GM23338 (cell line): Measurements from ENCODE around the gene UBE2QL1. TPM values are rescaled to one million over a fixed set of nuclear protein-coding genes. Genes with fewer than 3 reads are reported as not detected.

Experiments
- ATAC-seq: fragments of 200-7000 bp; cut with Tn5 transposase; 3 replicates; pipeline ENCODE4 v1.9.1; 2020
- DNase-seq: peaks from one replicate; pipeline ENCODE4 v3.0.0-alpha.2; 2015; ENCODE audit warnings: low spot score
- H2AFZ ChIP-seq: fragments of 200-600 bp; sonication (generic); 2 replicates; pipeline ENCODE4 v1.8.0; 2016; ENCODE audit warnings: antibody characterized with exemption, mild to moderate bottlenecking, moderate library complexity
- H3F3A ChIP-seq: fragments of 200-600 bp; sonication (generic); replicated peaks from 2 replicates; pipeline ENCODE4 v1.8.0; 2017; ENCODE audit warnings: antibody characterized with exemption, mixed run types, low read depth
- H3K27ac ChIP-seq: fragments of 200-600 bp; sonication (generic); 2 replicates; pipeline ENCODE4 v1.6.1; 2016; ENCODE audit warnings: low read depth
- H3K27me3 ChIP-seq: fragments of 200-600 bp; sonication (generic); 2 replicates; pipeline ENCODE4 v1.8.0; 2016; ENCODE audit warnings: mild to moderate bottlenecking, mixed run types, moderate library complexity; ENCODE audit not compliant: insufficient read depth
- H3K36me3 ChIP-seq: fragments of 200-600 bp; sonication (generic); 2 replicates; pipeline ENCODE4 v1.8.0; 2016; ENCODE audit warnings: mild to moderate bottlenecking; ENCODE audit not compliant: insufficient read depth
- H3K4me1 ChIP-seq: fragments of 200-600 bp; sonication (generic); 2 replicates; pipeline ENCODE4 v1.8.0; 2016; ENCODE audit warnings: mild to moderate bottlenecking, moderate library complexity; ENCODE audit not compliant: insufficient read depth
- H3K4me2 ChIP-seq: fragments of 200-600 bp; sonication (generic); 2 replicates; pipeline ENCODE4 v1.7.1; 2017; ENCODE audit warnings: mixed run types
- H3K4me3 ChIP-seq: fragments of 200-600 bp; sonication (generic); 2 replicates; pipeline ENCODE4 v1.6.1; 2016; ENCODE audit warnings: mixed run types
- H3K79me2 ChIP-seq: fragments of 200-600 bp; sonication (generic); replicated peaks from 2 replicates; pipeline ENCODE4 v1.8.0; 2017; ENCODE audit warnings: mild to moderate bottlenecking; ENCODE audit not compliant: insufficient read depth
- H3K9me2 ChIP-seq: fragments of 200-600 bp; sonication (generic); 2 replicates; pipeline ENCODE4 v1.8.0; 2017; ENCODE audit not compliant: insufficient read depth
- H4K20me1 ChIP-seq: fragments of 200-600 bp; sonication (generic); replicated peaks from 2 replicates; pipeline ENCODE4 v1.8.0; 2017; ENCODE audit warnings: mild to moderate bottlenecking; ENCODE audit not compliant: insufficient read depth
- H3K27ac Mint-ChIP-seq: 2 replicates; pipeline ENCODE4 v1.8.0; 2020; ENCODE audit warnings: inconsistent platforms, mild to moderate bottlenecking, moderate library complexity, mixed read lengths
- H3K27me3 Mint-ChIP-seq: 3 replicates; pipeline ENCODE4 v1.8.0; 2022; ENCODE audit warnings: low read depth, mild to moderate bottlenecking, moderate library complexity, mixed read lengths, inconsistent platforms; ENCODE audit not compliant: insufficient read depth, poor library complexity
- H3K36me3 Mint-ChIP-seq: 3 replicates; pipeline ENCODE4 v1.8.0; 2021; ENCODE audit warnings: low read depth, mild to moderate bottlenecking, inconsistent platforms, moderate library complexity, mixed read lengths
- H3K4me1 Mint-ChIP-seq: 3 replicates; pipeline ENCODE4 v1.8.0; 2020; ENCODE audit warnings: mild to moderate bottlenecking, inconsistent platforms, mixed read lengths
- H3K4me3 Mint-ChIP-seq: 3 replicates; pipeline ENCODE4 v1.8.0; 2021; ENCODE audit warnings: moderate library complexity, mild to moderate bottlenecking, inconsistent platforms, mixed read lengths
- H3K9me3 Mint-ChIP-seq: 3 replicates; pipeline ENCODE4 v1.8.0; 2020; ENCODE audit warnings: moderate library complexity, mild to moderate bottlenecking, inconsistent platforms, mixed read lengths
- POLR2AphosphoS5 ChIP-seq: IDR thresholded peaks from 2 replicates; pipeline ENCODE4 v1.6.1; 2016; ENCODE audit warnings: antibody characterized with exemption, low read depth
- ZNF114 ChIP-seq: fragments of 250-450 bp; sonication (Bioruptor Pico); IDR thresholded peaks from 2 replicates; pipeline ENCODE4 v1.5.0; 2020; ENCODE audit warnings: mild to moderate bottlenecking, moderate library complexity
- polyA plus RNA-seq: library from polyadenylated mRNA; unstranded; fragments of >200 nt; fragmentation: Nextera tagmentation; extraction: Ambion mirVana; gene quantifications from 2 replicates; pipeline ENCODE4 v1.2.1, GENCODE V29; 2016
- total RNA-seq: library from RNA; depleted of rRNA; stranded (reverse); fragments of >200 nt; shearing (Covaris generic); gene quantifications from 2 replicates; pipeline ENCODE4 v1.2.3, GENCODE V29; 2014
- TF ChIP-seq, protein P1 (sequence below): IDR thresholded peaks from one replicate; pipeline ENCODE4 v1.6.1; 2018; ENCODE audit warnings: antibody characterized with exemption; ENCODE audit not compliant: unreplicated experiment
- TF ChIP-seq, protein P2 (sequence below): fragments of 250-450 bp; sonication (Bioruptor Pico); IDR thresholded peaks from 2 replicates; pipeline ENCODE4 v1.5.0; 2020; ENCODE audit warnings: mild to moderate bottlenecking, moderate library complexity

The UBE2QL1 gene
- total and polyA plus RNA-seq, 2 experiments from 2014 or later, result 0.40 to 0.83 TPM

DNA sequence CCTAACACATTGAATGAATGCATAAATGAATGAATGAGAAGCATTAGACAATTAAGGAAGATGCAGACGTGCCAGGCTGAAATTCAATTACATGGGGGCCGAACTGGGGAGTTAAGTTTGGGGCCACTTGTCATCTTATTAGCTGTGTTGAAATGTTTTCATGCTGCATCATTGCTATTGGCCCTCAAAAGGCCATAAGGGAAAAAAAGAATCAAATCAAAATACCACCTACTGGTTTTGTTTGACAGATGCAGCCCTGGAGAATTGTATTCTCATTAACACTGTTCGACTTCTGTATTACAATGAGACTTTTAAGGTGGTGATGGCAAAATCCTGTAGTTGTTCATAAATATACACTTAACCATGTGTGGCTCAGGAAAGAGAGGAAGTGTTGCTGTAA lies 38.4 kb downstream of the UBE2QL1 start (continued):
- TF ChIP-seq, protein P1, sequence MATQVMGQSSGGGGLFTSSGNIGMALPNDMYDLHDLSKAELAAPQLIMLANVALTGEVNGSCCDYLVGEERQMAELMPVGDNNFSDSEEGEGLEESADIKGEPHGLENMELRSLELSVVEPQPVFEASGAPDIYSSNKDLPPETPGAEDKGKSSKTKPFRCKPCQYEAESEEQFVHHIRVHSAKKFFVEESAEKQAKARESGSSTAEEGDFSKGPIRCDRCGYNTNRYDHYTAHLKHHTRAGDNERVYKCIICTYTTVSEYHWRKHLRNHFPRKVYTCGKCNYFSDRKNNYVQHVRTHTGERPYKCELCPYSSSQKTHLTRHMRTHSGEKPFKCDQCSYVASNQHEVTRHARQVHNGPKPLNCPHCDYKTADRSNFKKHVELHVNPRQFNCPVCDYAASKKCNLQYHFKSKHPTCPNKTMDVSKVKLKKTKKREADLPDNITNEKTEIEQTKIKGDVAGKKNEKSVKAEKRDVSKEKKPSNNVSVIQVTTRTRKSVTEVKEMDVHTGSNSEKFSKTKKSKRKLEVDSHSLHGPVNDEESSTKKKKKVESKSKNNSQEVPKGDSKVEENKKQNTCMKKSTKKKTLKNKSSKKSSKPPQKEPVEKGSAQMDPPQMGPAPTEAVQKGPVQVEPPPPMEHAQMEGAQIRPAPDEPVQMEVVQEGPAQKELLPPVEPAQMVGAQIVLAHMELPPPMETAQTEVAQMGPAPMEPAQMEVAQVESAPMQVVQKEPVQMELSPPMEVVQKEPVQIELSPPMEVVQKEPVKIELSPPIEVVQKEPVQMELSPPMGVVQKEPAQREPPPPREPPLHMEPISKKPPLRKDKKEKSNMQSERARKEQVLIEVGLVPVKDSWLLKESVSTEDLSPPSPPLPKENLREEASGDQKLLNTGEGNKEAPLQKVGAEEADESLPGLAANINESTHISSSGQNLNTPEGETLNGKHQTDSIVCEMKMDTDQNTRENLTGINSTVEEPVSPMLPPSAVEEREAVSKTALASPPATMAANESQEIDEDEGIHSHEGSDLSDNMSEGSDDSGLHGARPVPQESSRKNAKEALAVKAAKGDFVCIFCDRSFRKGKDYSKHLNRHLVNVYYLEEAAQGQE, result no peak
- TF ChIP-seq POLR2AphosphoS5, result no peak
- TF ChIP-seq ZNF114 (CRISPR knock-in tag), result no peak

DNA sequence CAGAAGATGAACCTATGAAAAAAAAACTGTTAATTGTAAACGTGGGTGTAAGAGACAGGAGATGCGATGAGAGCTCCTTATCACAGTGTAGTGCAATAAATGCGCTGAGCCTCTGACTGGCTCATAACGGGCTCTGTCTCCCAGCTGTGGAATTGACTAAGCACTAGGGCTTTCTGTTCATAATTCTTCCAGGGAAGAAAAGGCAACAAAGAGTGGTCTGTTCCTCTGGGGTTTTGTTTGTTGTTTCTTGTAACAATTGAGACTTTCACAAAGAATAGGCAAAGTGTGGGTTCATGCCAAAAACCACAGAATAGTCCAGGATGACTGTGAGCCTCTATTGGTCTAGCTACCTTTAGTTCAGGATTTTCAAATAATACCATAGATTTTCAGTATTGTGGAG lies 39.4 kb downstream of the UBE2QL1 start:
- DNase-seq (no peak), ATAC-seq (no peak)
- no peaks in the 10 kb centered on the region for H3K27me3 ChIP-seq
- Mint-ChIP-seq H3K27me3 (peaks cover 9% of the 10 kb centered on the region), H3K27ac (no peak overlapping the region), H3K9me3 (no peaks in the 10 kb centered on the region), H3K4me3 (no peak overlapping the region), H3K36me3 (no peaks in the 10 kb centered on the region), H3K4me1 (peaks cover 15% of the 10 kb centered on the region)
- no peak overlapping the region for H3K27ac ChIP-seq
- H3K4me3 ChIP-seq, result no peak overlapping the region
- TF ChIP-seq, protein P2, sequence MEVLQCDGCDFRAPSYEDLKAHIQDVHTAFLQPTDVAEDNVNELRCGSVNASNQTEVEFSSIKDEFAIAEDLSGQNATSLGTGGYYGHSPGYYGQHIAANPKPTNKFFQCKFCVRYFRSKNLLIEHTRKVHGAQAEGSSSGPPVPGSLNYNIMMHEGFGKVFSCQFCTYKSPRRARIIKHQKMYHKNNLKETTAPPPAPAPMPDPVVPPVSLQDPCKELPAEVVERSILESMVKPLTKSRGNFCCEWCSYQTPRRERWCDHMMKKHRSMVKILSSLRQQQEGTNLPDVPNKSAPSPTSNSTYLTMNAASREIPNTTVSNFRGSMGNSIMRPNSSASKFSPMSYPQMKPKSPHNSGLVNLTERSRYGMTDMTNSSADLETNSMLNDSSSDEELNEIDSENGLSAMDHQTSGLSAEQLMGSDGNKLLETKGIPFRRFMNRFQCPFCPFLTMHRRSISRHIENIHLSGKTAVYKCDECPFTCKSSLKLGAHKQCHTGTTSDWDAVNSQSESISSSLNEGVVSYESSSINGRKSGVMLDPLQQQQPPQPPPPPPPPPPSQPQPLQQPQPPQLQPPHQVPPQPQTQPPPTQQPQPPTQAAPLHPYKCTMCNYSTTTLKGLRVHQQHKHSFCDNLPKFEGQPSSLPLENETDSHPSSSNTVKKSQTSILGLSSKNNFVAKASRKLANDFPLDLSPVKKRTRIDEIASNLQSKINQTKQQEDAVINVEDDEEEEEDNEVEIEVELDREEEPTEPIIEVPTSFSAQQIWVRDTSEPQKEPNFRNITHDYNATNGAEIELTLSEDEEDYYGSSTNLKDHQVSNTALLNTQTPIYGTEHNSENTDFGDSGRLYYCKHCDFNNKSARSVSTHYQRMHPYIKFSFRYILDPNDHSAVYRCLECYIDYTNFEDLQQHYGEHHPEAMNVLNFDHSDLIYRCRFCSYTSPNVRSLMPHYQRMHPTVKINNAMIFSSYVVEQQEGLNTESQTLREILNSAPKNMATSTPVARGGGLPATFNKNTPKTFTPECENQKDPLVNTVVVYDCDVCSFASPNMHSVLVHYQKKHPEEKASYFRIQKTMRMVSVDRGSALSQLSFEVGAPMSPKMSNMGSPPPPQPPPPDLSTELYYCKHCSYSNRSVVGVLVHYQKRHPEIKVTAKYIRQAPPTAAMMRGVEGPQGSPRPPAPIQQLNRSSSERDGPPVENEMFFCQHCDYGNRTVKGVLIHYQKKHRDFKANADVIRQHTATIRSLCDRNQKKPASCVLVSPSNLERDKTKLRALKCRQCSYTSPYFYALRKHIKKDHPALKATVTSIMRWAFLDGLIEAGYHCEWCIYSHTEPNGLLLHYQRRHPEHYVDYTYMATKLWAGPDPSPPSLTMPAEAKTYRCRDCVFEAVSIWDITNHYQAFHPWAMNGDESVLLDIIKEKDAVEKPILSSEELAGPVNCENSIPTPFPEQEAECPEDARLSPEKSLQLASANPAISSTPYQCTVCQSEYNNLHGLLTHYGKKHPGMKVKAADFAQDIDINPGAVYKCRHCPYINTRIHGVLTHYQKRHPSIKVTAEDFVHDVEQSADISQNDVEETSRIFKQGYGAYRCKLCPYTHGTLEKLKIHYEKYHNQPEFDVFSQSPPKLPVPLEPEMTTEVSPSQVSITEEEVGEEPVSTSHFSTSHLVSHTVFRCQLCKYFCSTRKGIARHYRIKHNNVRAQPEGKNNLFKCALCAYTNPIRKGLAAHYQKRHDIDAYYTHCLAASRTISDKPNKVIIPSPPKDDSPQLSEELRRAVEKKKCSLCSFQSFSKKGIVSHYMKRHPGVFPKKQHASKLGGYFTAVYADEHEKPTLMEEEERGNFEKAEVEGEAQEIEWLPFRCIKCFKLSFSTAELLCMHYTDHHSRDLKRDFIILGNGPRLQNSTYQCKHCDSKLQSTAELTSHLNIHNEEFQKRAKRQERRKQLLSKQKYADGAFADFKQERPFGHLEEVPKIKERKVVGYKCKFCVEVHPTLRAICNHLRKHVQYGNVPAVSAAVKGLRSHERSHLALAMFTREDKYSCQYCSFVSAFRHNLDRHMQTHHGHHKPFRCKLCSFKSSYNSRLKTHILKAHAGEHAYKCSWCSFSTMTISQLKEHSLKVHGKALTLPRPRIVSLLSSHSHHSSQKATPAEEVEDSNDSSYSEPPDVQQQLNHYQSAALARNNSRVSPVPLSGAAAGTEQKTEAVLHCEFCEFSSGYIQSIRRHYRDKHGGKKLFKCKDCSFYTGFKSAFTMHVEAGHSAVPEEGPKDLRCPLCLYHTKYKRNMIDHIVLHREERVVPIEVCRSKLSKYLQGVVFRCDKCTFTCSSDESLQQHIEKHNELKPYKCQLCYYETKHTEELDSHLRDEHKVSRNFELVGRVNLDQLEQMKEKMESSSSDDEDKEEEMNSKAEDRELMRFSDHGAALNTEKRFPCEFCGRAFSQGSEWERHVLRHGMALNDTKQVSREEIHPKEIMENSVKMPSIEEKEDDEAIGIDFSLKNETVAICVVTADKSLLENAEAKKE (CRISPR knock-in tag), result no peak
- no peaks in the 10 kb centered on the region for H4K20me1 ChIP-seq
- no peak overlapping the region for H3K4me2 ChIP-seq
- no peaks in the 10 kb centered on the region for H3F3A ChIP-seq
- no peaks in the 10 kb centered on the region for H3K9me2 ChIP-seq
- H2AFZ ChIP-seq, result no peak overlapping the region
- H3K79me2 ChIP-seq, result no peaks in the 10 kb centered on the region
- H3K4me1 ChIP-seq, result peaks cover 8% of the 10 kb centered on the region
- no peaks in the 10 kb centered on the region for H3K36me3 ChIP-seq
